GM10266 (cell line): ENCODE measurements around the gene NUDT16L1.

Experiments used
- DNase-seq: peaks from one replicate; pipeline ENCODE4 v3.0.0; 2012; ENCODE audit errors: extremely low spot score
- TF ChIP-seq, protein P1 (sequence below): IDR thresholded peaks from 2 replicates; pipeline ENCODE4 v1.5.1; 2012; ENCODE audit warnings: mild to moderate bottlenecking, low read depth; ENCODE audit not compliant: control insufficient read depth, insufficient read depth; ENCODE audit errors: missing control alignments

The NUDT16L1 gene

DNA sequence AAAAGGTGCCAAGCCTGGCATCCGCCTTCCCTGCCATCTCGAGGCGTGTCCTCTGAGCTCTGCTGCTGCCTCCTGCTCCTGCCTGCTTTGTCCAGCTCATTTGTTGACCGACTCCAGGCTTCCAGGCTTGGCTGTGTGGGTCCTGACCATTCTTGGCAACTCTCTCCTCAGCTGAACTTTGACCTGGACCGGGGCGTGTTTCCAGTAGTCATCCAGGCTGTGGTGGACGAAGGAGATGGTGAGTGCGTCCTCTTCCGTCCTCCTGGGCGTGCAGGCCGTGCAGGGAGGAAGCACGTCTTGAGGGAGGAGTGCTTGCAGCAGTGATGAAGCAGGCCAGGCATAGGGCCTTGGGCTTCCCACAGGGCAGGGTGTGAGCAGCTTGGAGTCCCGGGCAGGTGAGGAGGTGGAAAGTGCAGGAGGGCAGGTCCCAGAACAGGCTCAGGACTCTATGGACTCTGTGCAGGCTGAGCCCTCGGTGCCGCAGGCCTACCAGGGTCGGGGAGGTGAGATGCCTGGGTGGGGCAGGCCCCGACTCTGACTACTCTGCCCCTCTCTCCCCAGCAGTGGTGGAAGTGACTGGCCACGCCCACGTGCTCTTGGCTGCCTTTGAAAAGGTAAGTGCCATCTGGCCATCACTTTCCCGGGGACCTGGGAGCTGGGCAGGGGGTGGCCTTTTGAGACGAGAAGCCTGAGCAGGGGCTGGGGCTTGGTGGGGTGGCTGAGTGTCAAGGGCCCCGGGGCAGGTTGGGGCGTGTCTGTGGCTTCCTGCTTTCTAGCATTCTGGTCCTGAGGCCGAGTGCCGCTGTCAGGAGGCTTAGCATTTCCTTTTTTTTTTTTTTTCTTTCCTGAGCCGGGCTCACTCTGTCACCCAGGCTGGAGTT is 28.6 kb upstream of the NUDT16L1 start:
- no peak for DNase-seq
- TF ChIP-seq, protein P1, sequence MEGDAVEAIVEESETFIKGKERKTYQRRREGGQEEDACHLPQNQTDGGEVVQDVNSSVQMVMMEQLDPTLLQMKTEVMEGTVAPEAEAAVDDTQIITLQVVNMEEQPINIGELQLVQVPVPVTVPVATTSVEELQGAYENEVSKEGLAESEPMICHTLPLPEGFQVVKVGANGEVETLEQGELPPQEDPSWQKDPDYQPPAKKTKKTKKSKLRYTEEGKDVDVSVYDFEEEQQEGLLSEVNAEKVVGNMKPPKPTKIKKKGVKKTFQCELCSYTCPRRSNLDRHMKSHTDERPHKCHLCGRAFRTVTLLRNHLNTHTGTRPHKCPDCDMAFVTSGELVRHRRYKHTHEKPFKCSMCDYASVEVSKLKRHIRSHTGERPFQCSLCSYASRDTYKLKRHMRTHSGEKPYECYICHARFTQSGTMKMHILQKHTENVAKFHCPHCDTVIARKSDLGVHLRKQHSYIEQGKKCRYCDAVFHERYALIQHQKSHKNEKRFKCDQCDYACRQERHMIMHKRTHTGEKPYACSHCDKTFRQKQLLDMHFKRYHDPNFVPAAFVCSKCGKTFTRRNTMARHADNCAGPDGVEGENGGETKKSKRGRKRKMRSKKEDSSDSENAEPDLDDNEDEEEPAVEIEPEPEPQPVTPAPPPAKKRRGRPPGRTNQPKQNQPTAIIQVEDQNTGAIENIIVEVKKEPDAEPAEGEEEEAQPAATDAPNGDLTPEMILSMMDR, result no peak

DNA sequence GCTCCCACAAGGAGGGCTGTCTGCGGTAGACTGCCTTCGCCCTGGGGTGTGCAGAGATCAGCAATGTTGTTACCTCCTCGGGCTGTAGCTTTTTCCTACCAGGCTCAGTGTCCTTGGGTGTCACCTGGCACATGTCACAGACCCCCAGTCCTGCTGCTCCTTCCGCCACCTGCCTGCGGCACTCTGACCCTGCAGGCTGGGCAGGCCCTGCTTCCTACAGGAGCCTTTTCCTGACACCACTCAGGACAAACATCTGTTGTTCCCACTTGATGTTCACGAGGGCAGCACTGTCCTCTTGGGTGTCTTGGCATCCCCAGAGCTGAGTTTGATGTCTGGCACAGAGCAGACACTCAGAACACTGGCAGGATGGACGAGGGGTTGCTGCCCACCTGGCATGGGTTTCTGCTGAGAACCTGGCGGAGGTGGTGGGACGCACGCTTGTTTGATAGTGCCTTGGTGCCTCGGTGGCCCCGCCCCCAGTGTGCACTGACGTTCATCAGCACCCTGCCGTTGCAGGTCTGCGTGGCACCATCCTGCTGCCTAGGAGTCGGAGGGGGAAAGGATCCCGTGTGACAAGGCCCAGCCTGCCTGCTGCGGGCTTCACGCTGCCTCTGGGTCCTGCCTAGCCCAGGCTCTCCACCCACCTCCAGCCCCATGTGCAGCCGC is 26.7 kb upstream of the NUDT16L1 start:
- TF ChIP-seq, protein P1, result no peak
- no peak for DNase-seq

DNA sequence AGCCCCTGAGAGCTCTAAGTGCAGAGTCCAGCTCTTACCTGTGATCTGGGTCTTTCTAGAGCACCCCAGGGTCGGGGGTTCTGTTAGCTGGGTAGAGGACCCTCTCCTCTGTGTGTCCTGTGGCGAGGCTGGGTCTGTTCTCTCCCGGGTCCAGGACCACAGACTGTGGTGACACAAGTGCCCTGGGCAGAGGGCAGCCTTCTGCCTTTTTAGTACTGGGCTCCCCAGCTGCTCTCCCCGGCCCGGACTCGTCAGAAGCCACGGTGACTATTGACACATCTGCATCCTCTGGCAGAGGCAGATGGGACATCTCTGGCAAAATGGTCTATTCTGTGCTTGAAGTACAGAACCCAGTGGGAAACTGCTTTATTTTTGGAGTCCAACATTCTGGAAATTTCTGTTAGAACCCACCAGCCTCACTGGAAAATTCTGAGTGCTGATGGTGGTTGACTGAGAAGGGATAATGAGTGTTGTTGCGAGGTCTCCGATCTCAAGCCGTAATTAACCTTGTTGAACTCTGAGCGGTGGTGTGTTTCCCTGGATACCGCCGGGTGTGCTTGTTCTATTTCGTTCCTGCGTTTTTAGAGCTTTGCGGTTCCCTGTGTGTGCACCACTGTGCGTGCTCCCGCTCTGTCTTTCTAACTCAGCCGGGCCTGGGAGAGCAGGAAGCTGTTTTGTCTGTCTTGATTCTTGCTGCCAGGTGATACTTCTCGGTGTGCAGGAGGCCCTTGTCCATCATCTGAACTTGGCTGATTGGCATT is 26.0 kb upstream of the NUDT16L1 start:
- no peak for DNase-seq
- TF ChIP-seq, protein P1, result no peak

DNA sequence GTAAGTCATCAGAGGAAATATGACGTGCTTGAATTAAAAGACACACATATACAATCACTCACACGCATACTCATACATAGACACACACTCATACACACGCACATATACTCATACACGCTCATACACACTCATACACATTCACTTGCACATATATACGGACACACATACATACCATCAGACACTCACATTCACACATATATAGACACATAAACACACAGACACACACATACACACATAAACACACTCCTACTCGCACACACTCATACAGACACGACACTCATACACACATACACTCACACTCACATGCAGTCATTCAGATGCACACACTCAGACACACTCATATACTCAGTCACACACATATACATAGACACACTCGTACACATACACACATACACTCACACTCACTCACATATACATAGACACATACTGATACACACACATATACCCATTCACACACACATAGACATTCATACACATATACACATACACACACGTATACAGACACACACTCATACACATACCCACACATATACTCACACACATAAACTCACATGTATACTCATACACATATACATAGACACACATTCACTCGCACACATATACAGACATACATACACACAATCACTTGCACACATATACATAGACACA is 24.9 kb upstream of the NUDT16L1 start:
- TF ChIP-seq, protein P1, result no peak

DNA sequence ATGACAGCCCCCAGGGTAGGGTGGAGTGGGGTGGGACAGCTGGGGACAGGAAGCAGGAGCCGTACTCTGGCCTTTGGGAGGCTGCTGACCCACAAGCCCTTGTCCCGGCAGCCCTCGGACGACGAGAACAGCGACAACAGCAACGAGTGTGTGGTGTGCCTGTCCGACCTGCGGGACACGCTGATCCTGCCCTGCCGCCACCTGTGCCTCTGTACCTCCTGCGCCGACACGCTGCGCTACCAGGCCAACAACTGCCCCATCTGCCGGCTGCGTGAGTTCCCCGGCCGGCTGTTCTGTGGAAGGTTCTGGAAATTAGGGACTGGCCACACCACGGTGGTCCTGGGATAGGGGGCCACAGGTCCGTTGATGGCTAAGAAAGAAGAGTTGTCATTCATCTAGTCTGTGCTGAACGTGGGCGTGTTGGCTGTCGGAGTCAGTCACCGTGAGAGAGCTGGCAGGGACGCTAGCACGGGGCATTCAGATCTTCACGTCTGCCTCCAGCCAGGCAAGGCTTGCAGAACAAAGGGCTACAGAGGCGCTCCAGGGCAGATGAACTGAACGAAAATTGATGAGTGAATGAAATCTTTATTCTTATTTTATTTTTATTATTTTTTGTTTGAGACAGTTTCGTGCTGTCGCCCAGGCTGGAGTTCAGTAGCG is 19.8 kb upstream of the NUDT16L1 start:
- DNase-seq, result no peak
- TF ChIP-seq, protein P1, result no peak

More for the DNA sequence above, 24.9 kb upstream of the NUDT16L1 start:
- no peak for DNase-seq

DNA sequence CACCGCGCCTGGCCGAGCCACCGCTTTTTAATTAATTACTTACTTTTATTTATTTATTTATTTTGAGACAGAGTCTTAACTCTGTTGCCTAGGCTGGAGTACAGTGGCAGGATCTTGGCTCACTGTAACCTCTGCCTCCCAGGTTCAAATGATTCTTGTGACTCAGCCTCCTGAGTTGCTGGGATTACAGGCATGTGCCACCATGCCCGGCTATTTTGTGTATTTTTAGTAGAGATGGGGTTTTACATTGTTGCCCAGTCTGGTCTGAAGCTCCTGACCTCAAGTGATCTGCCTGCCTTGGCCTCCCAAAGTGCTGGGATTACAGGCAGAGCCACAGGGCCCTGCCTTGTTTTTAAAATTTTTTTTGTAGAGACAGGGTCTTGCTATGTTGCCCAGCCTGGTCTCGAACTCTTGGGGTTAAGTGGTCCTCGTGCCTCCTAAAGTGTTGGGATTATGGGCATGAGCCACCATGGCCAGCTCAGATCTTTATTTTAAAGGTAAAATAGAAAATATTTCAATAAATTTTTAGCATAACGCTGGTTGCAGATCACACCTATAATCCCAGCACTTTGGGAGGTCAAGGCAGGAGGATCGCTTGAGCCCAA is 18.3 kb upstream of the NUDT16L1 start:
- TF ChIP-seq, protein P1, result no peak

More for the DNA sequence above, 18.3 kb upstream of the NUDT16L1 start:
- no peak for DNase-seq
